Osteoblast (primary cell): Measurements from ENCODE around the gene PP2D1. TPM values are rescaled to one million over a fixed set of nuclear protein-coding genes. Genes with fewer than 3 reads are reported as not detected.
"Not testable (repeated sequence)": the region's sequence is repeated elsewhere in the genome, so short reads cannot be mapped to it uniquely, and the experiment has no call there.

Experiments used
- DNase-seq: peaks from one replicate; pipeline ENCODE4 v3.0.0; 2011; ENCODE audit warnings: low spot score, mixed read lengths; ENCODE audit not compliant: insufficient read length; ENCODE audit errors: missing footprints
- H2AFZ ChIP-seq: 2 replicates; pipeline ENCODE4 v1.6.0; 2011; ENCODE audit warnings: mild to moderate bottlenecking, low read length
- H3K27ac ChIP-seq: 2 replicates; pipeline ENCODE4 v1.5.1; 2011; ENCODE audit warnings: mild to moderate bottlenecking, low read depth, low read length, moderate library complexity
- H3K27me3 ChIP-seq: 2 replicates; pipeline ENCODE4 v1.6.0; 2012; ENCODE audit warnings: mild to moderate bottlenecking, control low read depth, inconsistent platforms, low read length, moderate library complexity; ENCODE audit not compliant: insufficient read depth
- H3K36me3 ChIP-seq: 2 replicates; pipeline ENCODE4 v1.5.1; 2011; ENCODE audit warnings: mild to moderate bottlenecking, low read length, control low read depth, moderate library complexity; ENCODE audit not compliant: insufficient read depth
- H3K4me1 ChIP-seq: 2 replicates; pipeline ENCODE4 v1.5.1; 2011; ENCODE audit warnings: mild to moderate bottlenecking, low read length, control low read depth, moderate library complexity; ENCODE audit not compliant: insufficient read depth
- H3K4me2 ChIP-seq: 2 replicates; pipeline ENCODE4 v1.6.0; 2011; ENCODE audit warnings: mild to moderate bottlenecking, low read length; ENCODE audit not compliant: insufficient read depth
- H3K4me3 ChIP-seq: fragments of 200-600 bp; sonication (generic); 3 replicates; pipeline ENCODE4 v1.5.1; 2012; ENCODE audit warnings: mild to moderate bottlenecking, low read length, inconsistent platforms; ENCODE audit not compliant: insufficient read depth
- H3K79me2 ChIP-seq: 2 replicates; pipeline ENCODE4 v1.6.0; 2012; ENCODE audit warnings: mild to moderate bottlenecking, low read length, control low read depth, inconsistent platforms; ENCODE audit not compliant: insufficient read depth
- H3K9me3 ChIP-seq: 2 replicates; pipeline ENCODE4 v1.5.1; 2011; ENCODE audit warnings: low read depth, low read length, control low read depth
- H4K20me1 ChIP-seq: 2 replicates; pipeline ENCODE4 v1.6.0; 2012; ENCODE audit warnings: mild to moderate bottlenecking, low read length, control low read depth; ENCODE audit not compliant: insufficient read depth
- CTCF ChIP-seq: IDR thresholded peaks from 2 replicates; pipeline ENCODE4 v1.5.1; 2011; ENCODE audit warnings: mild to moderate bottlenecking, low read depth, low read length, moderate library complexity; ENCODE audit errors: extremely low read depth
- total RNA-seq: library from RNA; depleted of rRNA; stranded (reverse); fragments of >200 nt; gene quantifications from 2 replicates; pipeline ENCODE4 v1.2.3, GENCODE V29; 2012

PP2D1 gene
- total RNA-seq, 1 donor, result not detected

GRCh38 chr3:20001932-20002331, 10.1 kb downstream of the PP2D1 start:
- Histone ChIP-seq H3K4me3 (no peak overlapping the region), H4K20me1 (no peaks in the 10 kb centered on the region), H3K4me1 (no peaks in the 10 kb centered on the region), H3K27ac (no peak overlapping the region), H3K79me2 (no peaks in the 10 kb centered on the region), H3K27me3 (no peaks in the 10 kb centered on the region), H3K36me3 (no peaks in the 10 kb centered on the region), H2AFZ (no peak overlapping the region), H3K9me3 (no peaks in the 10 kb centered on the region), H3K4me2 (no peak overlapping the region)
- DNase-seq, result no peak
- TF ChIP-seq CTCF, result no peak

GRCh38 chr3:19997502-19997901, 14.6 kb downstream of the PP2D1 start:
- Histone ChIP-seq H3K9me3 (no peaks in the 10 kb centered on the region), H3K4me3 (no peak overlapping the region), H2AFZ (no peak overlapping the region), H3K27me3 (no peaks in the 10 kb centered on the region), H3K79me2 (no peaks in the 10 kb centered on the region), H3K4me1 (no peaks in the 10 kb centered on the region), H3K36me3 (no peaks in the 10 kb centered on the region), H4K20me1 (no peaks in the 10 kb centered on the region), H3K4me2 (no peak overlapping the region), H3K27ac (no peak overlapping the region)
- no peak for TF ChIP-seq CTCF
- no peak for DNase-seq

GRCh38 chr3:19994796-19995195, 17.3 kb downstream of the PP2D1 start:
- Histone ChIP-seq H3K27me3 (no peaks in the 10 kb centered on the region), H4K20me1 (no peaks in the 10 kb centered on the region), H2AFZ (no peak overlapping the region), H3K9me3 (no peaks in the 10 kb centered on the region), H3K27ac (no peak overlapping the region), H3K4me1 (no peaks in the 10 kb centered on the region), H3K79me2 (no peaks in the 10 kb centered on the region), H3K36me3 (no peaks in the 10 kb centered on the region), H3K4me2 (no peak overlapping the region), H3K4me3 (no peak overlapping the region)
- TF ChIP-seq CTCF, result no peak
- DNase-seq, result no peak

- not testable (repeated sequence) for H3K27ac ChIP-seq, H2AFZ ChIP-seq, H3K27me3 ChIP-seq, H3K4me3 ChIP-seq, H3K9me3 ChIP-seq, H3K79me2 ChIP-seq, H4K20me1 ChIP-seq, H3K4me2 ChIP-seq, DNase-seq, H3K4me1 ChIP-seq
- peaks cover 13% of the 10 kb centered on the region for H3K36me3 ChIP-seq
These were observed 23.2 kb downstream of the PP2D1 start for GRCh38 chr3:19988904-19989303.

- DNase-seq, result no peak
- Histone ChIP-seq H3K4me3 (no peak overlapping the region), H3K79me2 (peaks cover 72% of the 10 kb centered on the region), H3K4me2 (no peak overlapping the region), H4K20me1 (peaks cover 38% of the 10 kb centered on the region), H3K27ac (peak overlapping the region; percentile 38), H3K36me3 (peaks cover 20% of the 10 kb centered on the region), H3K27me3 (no peaks in the 10 kb centered on the region), H3K4me1 (peaks cover 6% of the 10 kb centered on the region), H3K9me3 (no peaks in the 10 kb centered on the region), H2AFZ (no peak overlapping the region)
- TF ChIP-seq CTCF, result no peak
These were observed 40.0 kb downstream of the PP2D1 start for GRCh38 chr3:19972054-19972453.
